H9 (cell line): ENCODE data around the gene DYRK1A. TPM values are rescaled to one million over a fixed set of nuclear protein-coding genes. Genes with fewer than 3 reads are reported as not detected.
A peak's percentile ranks its signal among the peaks of the same experiment; 100 is the strongest.

ENCODE experiments used
- DNase-seq: peaks from one replicate; pipeline ENCODE4 v3.0.0-alpha.2; 2017
- H2AFZ ChIP-seq: one replicate; pipeline ENCODE4 v1.6.1; 2013; ENCODE audit warnings: mild to moderate bottlenecking, low read length, control low read depth, moderate library complexity
- H2AK5ac ChIP-seq: 2 replicates; pipeline ENCODE4 v1.6.1; 2013; ENCODE audit warnings: low read length, control low read depth, mixed read lengths; ENCODE audit not compliant: insufficient read length
- H2BK120ac ChIP-seq: one replicate; pipeline ENCODE4 v1.6.1; 2013; ENCODE audit warnings: low read depth, mild to moderate bottlenecking, low read length, control low read depth, inconsistent platforms; ENCODE audit not compliant: poor library complexity, severe bottlenecking
- H2BK12ac ChIP-seq: 2 replicates; pipeline ENCODE4 v1.6.1; 2013; ENCODE audit warnings: low read length, control low read depth, mixed read lengths, low read depth; ENCODE audit not compliant: insufficient read length
- H2BK15ac ChIP-seq: 2 replicates; pipeline ENCODE4 v1.6.1; 2013; ENCODE audit warnings: low read depth, low read length, control low read depth
- H2BK20ac ChIP-seq: one replicate; pipeline ENCODE4 v1.6.1; 2013; ENCODE audit warnings: low read depth, mild to moderate bottlenecking, low read length, control low read depth, inconsistent platforms; ENCODE audit not compliant: poor library complexity, severe bottlenecking
- H2BK5ac ChIP-seq: 2 replicates; pipeline ENCODE4 v1.6.1; 2013; ENCODE audit warnings: low read length, control low read depth, mixed read lengths; ENCODE audit not compliant: insufficient read length
- H3K14ac ChIP-seq: 2 replicates; pipeline ENCODE4 v1.6.1; 2013; ENCODE audit warnings: low read length, control low read depth; ENCODE audit not compliant: insufficient read depth
- H3K18ac ChIP-seq: 2 replicates; pipeline ENCODE4 v1.6.1; 2013; ENCODE audit warnings: low read depth, mild to moderate bottlenecking, mixed read lengths, low read length, control low read depth; ENCODE audit not compliant: insufficient read length
- H3K23ac ChIP-seq: 2 replicates; pipeline ENCODE4 v1.6.1; 2013; ENCODE audit warnings: low read length, control low read depth, mixed read lengths, low read depth; ENCODE audit not compliant: insufficient read length
- H3K23me2 ChIP-seq: 2 replicates; pipeline ENCODE4 v1.6.1; 2013; ENCODE audit warnings: low read depth, mild to moderate bottlenecking, mixed read lengths, low read length, control low read depth; ENCODE audit not compliant: insufficient read length, poor library complexity, severe bottlenecking
- H3K27ac ChIP-seq: 2 replicates; pipeline ENCODE4 v1.5.1; 2013; ENCODE audit warnings: low read length, control low read depth, mixed read lengths, low read depth; ENCODE audit not compliant: insufficient read length
- H3K27me3 ChIP-seq: 2 replicates; pipeline ENCODE4 v1.6.1; 2013; ENCODE audit warnings: low read length, control low read depth, inconsistent platforms; ENCODE audit not compliant: insufficient read depth
- H3K4ac ChIP-seq: 2 replicates; pipeline ENCODE4 v1.6.1; 2013; ENCODE audit warnings: low read depth, mild to moderate bottlenecking, control low read depth, inconsistent platforms, low read length, moderate library complexity
- H3K4me1 ChIP-seq: 2 replicates; pipeline ENCODE4 v1.6.1; 2013; ENCODE audit warnings: low read length, control low read depth, inconsistent platforms; ENCODE audit not compliant: insufficient read depth
- H3K4me2 ChIP-seq: 2 replicates; pipeline ENCODE4 v1.6.1; 2013; ENCODE audit warnings: low read length, control low read depth, mixed read lengths; ENCODE audit not compliant: insufficient read length, insufficient read depth
- H3K56ac ChIP-seq: 2 replicates; pipeline ENCODE4 v1.6.1; 2013; ENCODE audit warnings: low read depth, mild to moderate bottlenecking, mixed read lengths, low read length, control low read depth; ENCODE audit not compliant: insufficient read length
- H3K79me1 ChIP-seq: 2 replicates; pipeline ENCODE4 v1.6.1; 2013; ENCODE audit warnings: low read depth, mild to moderate bottlenecking, moderate library complexity, low read length, control low read depth, inconsistent platforms; ENCODE audit not compliant: insufficient read depth, poor library complexity, severe bottlenecking
- H3K79me2 ChIP-seq: 2 replicates; pipeline ENCODE4 v1.6.1; 2013; ENCODE audit warnings: low read length, control low read depth, inconsistent platforms; ENCODE audit not compliant: insufficient read depth
- H3K9ac ChIP-seq: 2 replicates; pipeline ENCODE4 v1.6.1; 2013; ENCODE audit warnings: low read length, control low read depth, mixed read lengths; ENCODE audit not compliant: insufficient read length; ENCODE audit errors: extremely low read depth
- H3K9me3 ChIP-seq: one replicate; pipeline ENCODE4 v1.6.1; 2013; ENCODE audit warnings: low read depth, low read length, inconsistent platforms; ENCODE audit not compliant: control insufficient read depth
- H3T11ph ChIP-seq: one replicate; pipeline ENCODE4 v1.6.1; 2013; ENCODE audit warnings: mild to moderate bottlenecking, low read length, control low read depth, inconsistent platforms
- H4K20me1 ChIP-seq: one replicate; pipeline ENCODE4 v1.6.1; 2013; ENCODE audit not compliant: control insufficient read depth, insufficient read length, insufficient read depth
- H4K5ac ChIP-seq: 2 replicates; pipeline ENCODE4 v1.6.1; 2013; ENCODE audit warnings: low read depth, mild to moderate bottlenecking, mixed read lengths, low read length, control low read depth; ENCODE audit not compliant: insufficient read length
- H4K8ac ChIP-seq: replicated peaks from 2 replicates; pipeline ENCODE4 v1.6.1; 2013; ENCODE audit warnings: low read length, control low read depth, mixed read lengths, low read depth; ENCODE audit not compliant: insufficient read length
- H4K91ac ChIP-seq: 2 replicates; pipeline ENCODE4 v1.6.1; 2013; ENCODE audit warnings: low read depth, mild to moderate bottlenecking, moderate library complexity, mixed read lengths, low read length, control low read depth; ENCODE audit not compliant: insufficient read length
- H3K27ac Mint-ChIP-seq, 3 experiments: 2 replicates in 2 of 3; 3 replicates in 1 of 3; pipeline ENCODE4 v1.8.0; 2020 to 2021; ENCODE audit warnings: mixed read lengths in 3 of 3, mild to moderate bottlenecking in 1 of 3, moderate library complexity in 1 of 3
- H3K27me3 Mint-ChIP-seq: 2 replicates; pipeline ENCODE4 v1.8.0; 2021; ENCODE audit warnings: low read depth, mild to moderate bottlenecking, moderate library complexity, mixed read lengths
- H3K36me3 Mint-ChIP-seq, 3 experiments: 2 replicates in 2 of 3; 3 replicates in 1 of 3; pipeline ENCODE4 v1.8.0; 2020 to 2021; ENCODE audit warnings: low read depth in 3 of 3, mixed read lengths in 3 of 3; ENCODE audit not compliant: insufficient read depth in 1 of 3
- H3K4me1 Mint-ChIP-seq, 2 experiments: 2 replicates each; pipeline ENCODE4 v1.8.0; 2020; ENCODE audit warnings: mixed read lengths in 2 of 2
- H3K4me3 Mint-ChIP-seq, 2 experiments: 2 replicates in 1 of 2; 3 replicates in 1 of 2; pipeline ENCODE4 v1.8.0; 2020 to 2021; ENCODE audit warnings: mild to moderate bottlenecking in 2 of 2, mixed read lengths in 2 of 2, moderate library complexity in 1 of 2
- H3K9me3 Mint-ChIP-seq, 2 experiments: 2 replicates in 1 of 2; 3 replicates in 1 of 2; pipeline ENCODE4 v1.8.0; 2020; ENCODE audit warnings: mild to moderate bottlenecking in 2 of 2, mixed read lengths in 2 of 2, moderate library complexity in 1 of 2
- CTCF ChIP-seq: fragments of 200-600 bp; sonication (generic); conservative IDR thresholded peaks from 3 replicates; pipeline ENCODE4 v1.8.0; 2021; ENCODE audit warnings: antibody characterized with exemption, mild to moderate bottlenecking
- WGBS: extraction: QIAGEN DNeasy Blood & Tissue Kit; methylation state at CpG from one replicate; pipeline ENCODE4 v1.1.7; 2013; ENCODE audit warnings: missing lambda C conversion rate, low lambda C conversion rate, mixed read lengths; ENCODE audit not compliant: insufficient read length; ENCODE audit errors: extremely low coverage; 5-methylcytosine and 5-hydroxymethylcytosine counted together
- total RNA-seq: library from RNA; stranded (reverse); gene quantifications from 2 replicates; pipeline ENCODE4 v1.2.1, GENCODE V29; 2021

DYRK1A gene
- total RNA-seq, 1 experiment from 2014 or later, result 73.6 TPM

- H3K36me3 Mint-ChIP-seq, result no peaks in the 10 kb centered on the region
- H2AFZ ChIP-seq, result no peak overlapping the region
- H4K20me1 ChIP-seq, result no peaks in the 10 kb centered on the region
Measured at GRCh38 chr21:37357691-37358090, 8.9 kb upstream of the DYRK1A start.

More at GRCh38 chr21:37357691-37358090, 8.9 kb upstream of the DYRK1A start:
- WGBS, result no CpG with 5 or more reads among the region's 4 CpGs
- Histone ChIP-seq H2BK12ac (no peak overlapping the region), H3K56ac (no peak overlapping the region), H4K8ac (no peak overlapping the region), H3K14ac (no peak overlapping the region), H3K4me1 (peaks cover 2% of the 10 kb centered on the region; the same call in 1 of the 2 replicates), H3K9ac (no peak overlapping the region), H3K4me2 (no peak overlapping the region), H3K79me1 (no peaks in the 10 kb centered on the region), H3T11ph (no peak overlapping the region), H3K23me2 (no peaks in the 10 kb centered on the region), H2BK20ac (no peak overlapping the region), H3K18ac (no peak overlapping the region), H4K91ac (no peak overlapping the region), H2BK5ac (no peak overlapping the region), H2BK120ac (no peak overlapping the region), H3K9me3 (no peaks in the 10 kb centered on the region), H3K27ac (no peak overlapping the region), H2BK15ac (no peak overlapping the region), H3K23ac (no peak overlapping the region), H3K79me2 (no peaks in the 10 kb centered on the region), H4K5ac (no peak overlapping the region), H3K27me3 (no peaks in the 10 kb centered on the region), H3K4ac (no peak overlapping the region), H2AK5ac (no peak overlapping the region)
- TF ChIP-seq CTCF, result no peak
- 0 out of 7 replicates have a peak overlapping the region, but pooled peaks of 1 of the 3 experiments have one; percentile 88 for H3K27ac Mint-ChIP-seq
- peaks cover 2% of the 10 kb centered on the region; the same call in 1 of the 2 replicates for H3K27me3 Mint-ChIP-seq
- DNase-seq, result no peak
- H3K4me3 Mint-ChIP-seq, result no peak overlapping the region
- peaks cover 18 to 21% of the 10 kb centered on the region in 2 experiments for H3K4me1 Mint-ChIP-seq
- no peaks in the 10 kb centered on the region for H3K9me3 Mint-ChIP-seq
